ENCODE measurements around the gene DISP3. TPM values are rescaled to one million over a fixed set of nuclear protein-coding genes. Genes with fewer than 3 reads are reported as not detected.

Gene DISP3
- total RNA-seq, 2 experiments from 2014 or later: 0.38 to 0.57 TPM

DNA sequence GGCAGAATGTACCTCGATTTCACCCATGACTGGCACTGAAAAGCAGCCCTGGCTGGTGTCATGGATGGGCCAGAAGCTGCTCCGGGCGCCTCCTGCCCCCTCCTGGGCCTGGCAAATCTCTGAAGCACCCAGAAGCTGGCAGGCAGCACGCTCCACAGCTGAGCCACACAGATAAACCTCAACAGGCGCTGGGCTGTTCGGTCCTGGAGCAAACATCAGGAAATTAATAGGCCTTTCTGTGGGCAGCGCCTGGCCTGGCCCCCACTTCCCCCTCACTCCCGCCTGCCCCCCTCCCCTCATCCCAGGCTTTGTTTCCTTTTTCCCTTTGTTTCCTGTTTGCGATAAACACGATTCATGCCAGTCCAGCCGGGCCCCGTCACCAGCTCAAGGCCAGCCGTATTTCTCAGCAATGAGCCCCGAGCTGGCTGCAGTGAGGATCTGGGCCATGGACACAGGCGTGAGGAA is 20.1 kb upstream of the DISP3 start:
- CTCF ChIA-PET: no interaction called here
- POLR2A ChIA-PET: no interaction called here

DNA sequence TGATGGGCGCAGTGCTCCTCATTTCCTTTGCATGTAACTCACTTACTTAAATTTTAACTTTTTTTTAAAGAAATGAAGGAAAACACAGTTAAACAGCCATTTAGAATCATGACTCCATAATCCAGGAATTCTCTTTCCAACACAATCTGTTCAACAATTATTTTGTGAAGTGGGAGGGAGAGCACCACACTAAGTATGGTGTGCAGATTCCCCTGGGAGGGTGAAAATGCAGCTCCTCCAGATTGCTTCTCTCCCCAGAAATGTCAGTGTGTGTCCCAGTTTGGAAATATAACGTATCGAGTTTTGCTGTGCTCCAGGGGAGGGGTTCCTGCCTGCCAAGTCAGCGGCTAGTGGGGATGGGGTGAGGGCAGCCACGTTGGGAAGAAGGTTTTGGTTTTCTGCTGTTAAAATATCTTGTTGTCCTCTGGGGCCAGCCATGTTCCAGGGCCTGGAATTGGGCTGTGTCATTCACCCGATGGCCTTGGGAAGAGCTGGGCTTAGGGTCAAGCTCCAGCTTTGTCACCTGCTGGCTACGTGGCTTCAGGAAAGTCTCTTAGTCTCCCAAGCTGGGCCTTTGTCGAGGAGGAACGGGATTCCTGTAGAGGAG is 17.3 kb upstream of the DISP3 start:
- POLR2A ChIA-PET: no interaction called here
- CTCF ChIA-PET: interaction anchor here (0.6 kb wide), 1 partner anchor 171 kb away, joined by 3 read pairs; no protein-coding TSS in a partner anchor

DNA sequence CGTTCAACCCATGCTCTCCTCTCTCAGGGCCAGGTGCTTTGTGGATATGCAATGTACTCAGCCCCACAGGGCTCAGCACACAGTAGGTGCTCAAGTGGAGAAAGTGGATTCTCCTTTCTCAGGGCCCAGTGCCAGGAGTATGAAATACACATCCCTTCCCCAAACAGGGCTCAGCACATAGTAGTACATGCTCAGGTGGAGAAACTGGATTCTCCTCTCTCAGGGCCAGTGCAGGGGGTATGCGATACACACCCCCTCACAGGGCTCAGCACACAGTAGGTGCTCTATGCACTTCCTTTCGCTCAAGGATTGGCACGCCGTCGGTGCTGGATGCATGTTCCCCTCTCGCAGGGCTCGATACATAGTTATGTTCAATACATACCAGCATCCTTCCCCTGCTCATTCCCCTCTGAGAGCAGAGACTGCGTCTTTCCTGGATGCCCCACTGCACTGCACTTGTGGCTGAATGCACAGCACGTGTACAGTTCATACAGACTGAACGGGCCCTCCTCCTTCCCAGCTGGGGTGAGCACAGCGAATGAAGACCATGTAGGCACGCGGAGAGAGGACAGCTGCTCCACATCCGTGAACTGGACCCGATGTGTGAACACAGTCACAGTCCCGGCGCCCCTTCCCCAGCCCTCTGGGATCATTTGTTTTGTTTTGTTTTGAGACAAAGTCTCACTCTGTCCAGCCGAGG is 16.6 kb upstream of the DISP3 start:
- ChIA-PET POLR2A (no interaction called here), CTCF (no interaction called here)

DNA sequence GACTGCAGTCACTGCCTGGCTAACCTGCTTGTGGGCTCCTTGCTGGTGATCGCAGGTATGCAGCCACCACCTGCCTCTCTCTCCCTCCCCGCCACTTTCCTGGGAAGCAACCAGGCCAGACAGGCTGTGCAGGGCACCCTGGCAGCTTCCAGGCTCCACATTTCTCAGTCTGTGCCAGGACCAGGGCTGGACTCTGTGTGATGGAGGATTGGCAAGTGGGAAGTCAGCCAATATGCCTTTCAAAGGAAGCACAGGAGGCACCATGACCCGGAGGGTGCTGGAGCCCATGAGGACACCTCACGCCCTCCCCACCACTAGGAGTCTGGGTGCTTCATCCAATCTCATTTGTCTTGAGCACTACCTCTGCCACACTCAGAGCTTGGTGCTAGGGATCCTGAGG is 15.8 kb upstream of the DISP3 start:
- ChIA-PET POLR2A (no interaction called here), CTCF (no interaction called here)

DNA sequence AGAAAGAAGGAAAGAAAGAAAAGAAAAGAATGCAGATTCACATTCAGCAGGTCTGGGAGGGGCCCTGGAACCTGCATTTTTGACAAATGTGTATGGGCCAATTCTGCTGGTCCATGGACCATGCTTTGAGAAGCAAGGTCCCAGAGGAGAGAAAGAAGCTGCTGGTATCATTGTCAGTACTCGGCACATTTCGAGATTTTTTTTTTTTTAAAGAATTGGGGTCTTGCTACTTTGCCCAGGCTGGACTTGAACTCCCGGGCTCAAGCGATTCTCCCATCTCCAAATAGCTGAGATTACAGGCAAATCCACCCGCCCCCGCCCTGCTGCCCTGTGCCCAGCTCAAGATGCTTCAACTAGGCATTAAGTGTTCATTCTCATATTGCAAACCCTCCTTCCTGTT is 13.6 kb upstream of the DISP3 start:
- POLR2A ChIA-PET: no interaction called here
- CTCF ChIA-PET: no interaction called here

DNA sequence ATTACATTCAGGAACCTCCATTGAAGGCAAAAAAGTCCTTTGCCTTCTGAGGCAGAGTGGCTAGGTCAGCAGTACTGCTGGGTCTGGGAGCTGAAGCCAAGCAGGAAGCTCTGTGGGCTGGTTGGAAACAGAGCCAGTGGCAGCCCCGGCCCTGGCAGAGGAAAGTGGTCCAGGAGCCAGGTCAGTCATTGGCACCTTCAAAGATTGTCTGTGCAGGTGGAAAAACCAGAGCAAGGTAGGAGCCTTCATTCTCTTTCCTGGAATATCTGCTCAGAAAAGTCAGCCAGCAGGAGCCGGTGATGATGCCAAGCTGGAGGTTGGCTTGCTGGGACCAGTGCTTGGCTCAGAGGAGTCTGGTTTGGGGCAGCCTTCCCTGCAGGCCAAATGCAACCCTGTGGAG is 12.5 kb upstream of the DISP3 start:
- ChIA-PET POLR2A (no interaction called here), CTCF (no interaction called here)

DNA sequence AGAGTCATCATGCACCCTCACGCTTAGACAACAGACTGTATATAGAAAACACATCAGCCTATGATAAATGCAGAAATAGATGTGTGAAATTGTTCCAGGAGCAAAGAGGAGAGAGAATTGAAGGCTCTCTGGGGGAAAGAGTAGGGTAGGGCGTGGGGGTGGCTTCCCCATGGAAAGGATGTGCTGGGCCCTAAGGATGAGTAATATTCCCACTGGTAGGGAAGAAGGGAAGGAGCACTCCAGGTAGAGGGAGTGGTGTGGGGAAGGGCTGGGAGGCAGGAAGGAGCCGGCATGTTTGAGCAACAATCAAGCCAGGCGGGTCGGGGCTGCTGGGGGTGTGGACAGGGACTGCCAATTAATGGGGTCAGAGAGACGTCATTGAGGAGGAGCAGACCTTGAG is 10.1 kb upstream of the DISP3 start:
- ChIA-PET CTCF (no interaction called here), POLR2A (no interaction called here)

DNA sequence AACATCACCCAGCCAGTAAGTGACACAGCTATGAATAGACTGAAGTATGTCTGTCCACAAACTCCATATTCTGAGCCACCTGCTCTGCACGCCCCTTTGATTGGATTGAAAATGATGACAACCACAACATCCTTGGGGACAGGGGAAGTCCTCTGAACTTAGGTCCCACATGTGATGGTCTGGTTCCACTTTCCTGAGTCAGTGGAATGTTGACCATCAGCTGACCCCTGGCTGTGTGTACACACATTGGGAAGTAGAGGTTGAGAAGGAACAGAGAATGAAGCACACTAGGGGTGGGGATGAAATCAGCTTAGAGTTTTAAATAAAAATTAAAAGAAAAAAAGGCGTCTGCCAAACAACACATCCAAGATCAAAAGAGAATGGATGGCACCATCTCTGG is 8.0 kb upstream of the DISP3 start:
- CTCF ChIA-PET: no interaction called here
- POLR2A ChIA-PET: no interaction called here

DNA sequence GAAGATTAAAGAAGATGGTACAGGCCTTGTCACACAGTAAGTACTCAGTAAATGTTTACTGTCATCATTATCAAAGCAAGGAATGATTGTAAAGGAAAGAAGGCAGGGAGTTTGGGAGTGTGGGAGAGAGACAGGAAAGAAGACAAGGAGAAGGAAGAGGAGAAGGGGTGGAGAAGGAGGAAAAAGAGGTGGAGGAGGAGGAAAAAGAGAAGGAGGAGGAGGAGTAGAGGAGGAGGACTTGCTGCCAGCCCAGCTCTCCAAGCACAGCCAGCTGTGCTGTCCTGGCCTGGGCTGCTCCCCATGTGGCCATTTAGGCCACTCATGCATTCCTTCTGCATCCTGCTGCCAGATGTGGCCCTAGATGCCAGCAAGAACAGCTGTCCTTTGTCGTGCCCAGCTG is 7.5 kb upstream of the DISP3 start:
- ChIA-PET CTCF (no interaction called here), POLR2A (no interaction called here)

DNA sequence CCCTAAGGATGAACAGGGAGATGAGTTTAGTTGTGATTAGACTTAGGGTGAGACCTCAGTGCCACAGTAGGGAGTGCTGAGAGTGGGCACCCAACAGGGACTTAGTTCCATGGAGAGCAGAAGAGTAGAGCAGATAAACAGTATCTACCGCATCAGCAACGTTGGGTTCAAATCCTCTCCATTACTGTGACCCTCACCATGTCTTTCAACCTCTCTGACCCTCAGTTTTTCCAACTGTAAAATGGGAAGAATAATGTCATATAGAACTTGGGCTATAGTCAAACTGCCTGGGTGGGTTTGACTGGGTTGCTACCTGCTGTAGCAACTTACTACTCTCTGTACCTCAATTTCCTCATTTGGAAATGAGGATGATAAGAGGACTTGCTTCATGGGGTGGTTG is 6.7 kb upstream of the DISP3 start:
- ChIA-PET CTCF (no interaction called here), POLR2A (no interaction called here)

DNA sequence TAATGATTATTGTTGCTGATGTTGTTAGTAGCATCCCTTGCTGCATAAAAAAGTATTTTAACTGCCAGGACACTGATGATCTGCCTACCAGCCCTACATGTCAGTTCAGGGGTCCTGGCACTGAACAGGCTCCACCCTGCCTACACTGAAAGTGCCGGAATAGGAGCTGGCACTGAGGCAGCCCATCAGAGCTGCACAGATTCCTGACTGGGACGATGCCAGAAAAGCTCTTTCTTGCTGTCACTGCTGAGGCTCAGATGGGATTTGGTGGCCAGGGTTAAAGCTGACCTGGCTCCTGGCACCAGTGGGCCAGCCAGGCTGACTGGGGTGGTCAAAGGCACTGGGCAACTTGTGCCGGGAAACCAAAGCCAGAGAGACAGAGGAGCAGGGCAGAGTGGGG is 6.2 kb upstream of the DISP3 start:
- ChIA-PET POLR2A (no interaction called here), CTCF (no interaction called here)

DNA sequence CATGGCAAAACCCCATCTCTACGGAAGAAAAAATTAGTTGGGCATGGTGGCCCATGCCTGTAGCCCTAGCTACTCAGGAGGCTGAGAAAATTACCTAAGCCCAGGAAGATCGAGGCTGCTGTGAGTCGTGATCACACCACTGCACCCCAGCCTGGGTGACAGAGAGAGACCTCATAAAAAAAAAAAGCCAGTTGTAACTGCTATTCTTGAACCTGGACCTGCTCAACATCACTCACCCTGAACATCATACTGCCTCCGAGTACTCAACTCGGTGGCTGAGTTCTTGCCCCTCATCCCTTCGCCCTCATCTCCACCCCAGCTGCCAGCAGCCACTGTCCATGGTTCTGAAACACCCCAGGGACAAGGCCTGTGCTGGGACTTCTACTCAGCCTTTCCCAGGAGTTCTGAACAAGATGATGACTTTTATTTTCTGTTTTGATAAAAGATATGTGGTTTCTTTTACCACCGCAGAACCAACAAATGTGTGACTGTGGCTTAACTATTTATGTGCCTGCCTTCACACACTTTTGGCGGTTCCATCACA is 5.4 kb upstream of the DISP3 start:
- POLR2A ChIA-PET: no interaction called here

DNA sequence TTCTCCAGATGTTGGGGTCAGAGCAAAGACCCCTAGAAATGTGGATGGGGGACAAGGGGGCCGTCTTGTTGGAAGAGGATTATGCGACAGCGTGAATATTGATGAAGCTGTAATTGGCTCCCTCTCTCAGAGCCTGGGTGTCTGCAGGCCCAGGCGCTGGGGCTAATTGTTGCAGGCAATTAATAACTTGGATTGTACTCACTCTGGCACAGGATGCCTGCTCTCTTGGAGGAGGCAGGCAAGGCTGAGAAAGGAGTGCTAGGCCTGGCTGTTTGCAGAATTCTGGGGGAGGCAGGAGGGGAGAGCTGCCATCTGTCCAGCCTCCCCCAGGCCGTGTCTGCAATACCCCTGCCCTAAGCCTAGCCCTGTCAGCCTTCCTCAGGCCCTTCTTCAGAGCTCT is 4.1 kb upstream of the DISP3 start:
- POLR2A ChIA-PET: no interaction called here
- CTCF ChIA-PET: no interaction called here

More for the DNA sequence above, 5.4 kb upstream of the DISP3 start:
- CTCF ChIA-PET: no interaction called here

DNA sequence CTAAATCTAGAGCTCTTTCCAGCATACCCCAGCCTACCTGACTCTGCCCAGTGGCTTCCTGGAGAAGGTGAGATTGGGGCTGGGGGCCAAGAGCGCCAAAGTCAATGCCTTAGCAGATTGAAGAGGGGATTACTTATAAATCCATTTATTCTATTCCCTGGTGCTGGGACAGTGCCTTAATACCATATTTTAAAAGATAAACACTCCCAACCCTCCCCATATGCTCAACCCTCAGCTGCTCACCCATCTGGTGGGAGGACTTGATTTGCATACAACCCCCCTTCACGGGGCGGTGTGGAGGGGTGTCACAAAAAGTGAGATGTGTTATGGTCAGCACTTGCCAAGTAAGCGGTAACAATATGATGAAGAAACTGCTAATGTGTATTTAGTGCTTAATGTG is 3.2 kb upstream of the DISP3 start:
- CTCF ChIA-PET: no interaction called here
- POLR2A ChIA-PET: no interaction called here

DNA sequence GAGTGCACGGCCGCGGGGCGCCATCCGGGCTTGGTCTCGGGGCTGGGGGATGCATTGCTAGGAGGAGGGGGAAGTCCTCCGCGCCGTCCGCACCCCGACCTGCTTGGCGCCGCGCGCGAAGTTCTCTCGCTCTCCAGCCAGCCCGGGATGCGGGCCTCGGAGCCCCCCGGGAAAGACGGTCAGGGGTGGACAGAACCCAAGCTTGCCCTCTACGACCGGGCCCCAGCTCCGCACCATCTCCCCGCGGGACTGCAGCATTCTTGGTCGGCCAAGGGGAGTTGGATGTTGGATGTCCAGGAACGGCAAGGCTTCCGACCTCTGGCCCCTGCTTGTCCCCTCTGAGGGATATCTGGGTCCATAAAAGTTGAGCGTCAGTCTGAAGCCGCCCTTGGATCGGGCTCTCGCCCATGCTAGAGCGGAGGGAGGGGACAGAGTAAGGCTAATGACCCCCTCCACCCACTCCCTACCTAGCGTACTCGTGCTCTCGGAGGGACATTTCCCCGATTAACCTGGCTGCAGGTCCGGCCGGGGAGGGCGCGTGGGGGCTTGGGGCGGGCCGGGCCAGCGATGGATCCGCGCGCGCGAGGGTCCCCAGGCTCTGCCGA is 522 bp downstream of the DISP3 start:
- CTCF ChIA-PET: no interaction called here
- POLR2A ChIA-PET: interaction anchor here (1.1 kb wide), 1 partner anchor 428 kb away, joined by 3 read pairs; no protein-coding TSS in a partner anchor

DNA sequence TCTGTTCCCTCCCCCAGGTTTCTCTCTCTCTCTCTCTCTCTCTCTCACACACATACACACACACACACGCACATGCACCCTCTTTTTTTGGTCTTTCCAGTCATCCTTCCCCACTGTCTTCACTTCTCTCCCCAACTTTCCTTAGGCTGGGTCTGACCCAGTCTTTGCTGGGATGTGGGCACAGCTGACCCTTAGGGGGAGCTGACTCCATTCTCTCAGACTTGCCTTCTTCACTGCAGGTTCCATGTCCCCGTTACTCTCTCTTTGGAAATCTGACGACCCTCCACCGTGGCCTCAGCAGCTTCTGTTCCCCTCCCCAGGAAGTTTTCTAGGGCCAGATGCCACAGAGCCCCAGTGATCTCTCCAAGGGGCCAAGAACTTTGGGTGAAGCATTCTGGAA is 2.1 kb downstream of the DISP3 start:
- POLR2A ChIA-PET: no interaction called here
- CTCF ChIA-PET: no interaction called here

DNA sequence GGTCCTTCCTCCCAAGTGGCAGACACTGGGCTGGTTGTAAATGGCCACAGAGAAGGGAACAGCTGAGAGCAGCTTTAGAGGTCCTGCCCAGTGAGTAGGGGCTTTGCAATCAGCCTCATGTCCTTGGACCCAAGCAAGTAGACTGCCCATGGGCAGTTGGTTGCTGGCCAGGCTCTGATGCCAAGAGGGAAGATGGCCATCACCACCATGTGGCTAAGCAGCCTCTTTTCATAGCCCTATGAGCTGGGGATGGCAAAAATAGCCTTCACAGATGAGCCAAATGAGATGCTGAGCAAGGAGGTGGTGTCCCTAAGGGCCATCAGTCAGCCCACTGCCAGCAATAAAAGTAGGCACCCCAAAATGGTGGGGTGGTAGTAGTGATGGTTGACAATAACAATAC is 3.2 kb downstream of the DISP3 start:
- ChIA-PET CTCF (no interaction called here), POLR2A (no interaction called here)

DNA sequence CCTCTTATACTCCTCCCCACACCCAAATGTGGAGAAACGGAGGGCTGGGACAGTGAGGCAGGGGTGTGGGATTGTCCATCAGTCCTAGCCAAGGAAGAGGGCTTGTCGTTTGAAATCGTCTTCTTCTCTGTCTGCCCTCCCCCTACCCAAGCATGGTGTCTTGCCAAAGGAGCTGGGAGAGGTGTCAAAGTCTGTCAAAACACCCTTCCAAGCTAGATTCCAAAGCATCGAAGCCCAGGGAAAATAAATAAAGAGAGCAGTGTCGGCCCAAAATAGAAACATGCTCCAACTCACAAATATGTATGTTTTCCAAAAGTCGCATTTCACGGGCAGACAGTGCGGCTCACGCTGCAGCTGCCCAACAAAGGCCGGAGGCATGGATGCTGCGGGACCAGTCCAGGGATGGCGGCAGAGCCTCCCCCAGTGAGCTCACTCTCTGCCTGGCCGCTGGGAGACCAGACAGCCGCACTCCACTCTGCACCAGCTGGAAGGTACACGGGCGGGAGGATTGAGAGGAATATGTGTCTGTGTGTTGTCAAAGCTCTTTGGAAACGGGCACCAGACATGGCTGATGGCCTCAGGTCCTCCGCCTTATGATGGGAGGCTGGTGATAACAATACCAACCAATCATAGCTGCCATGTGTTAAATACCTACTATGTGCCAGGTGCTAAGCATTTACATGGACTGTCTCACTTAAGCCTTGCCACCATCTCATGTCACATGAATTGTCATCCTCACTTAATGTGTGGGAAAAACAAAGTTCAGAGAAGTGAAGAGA is 3.9 kb downstream of the DISP3 start:
- CTCF ChIA-PET: no interaction called here
- POLR2A ChIA-PET: no interaction called here

DNA sequence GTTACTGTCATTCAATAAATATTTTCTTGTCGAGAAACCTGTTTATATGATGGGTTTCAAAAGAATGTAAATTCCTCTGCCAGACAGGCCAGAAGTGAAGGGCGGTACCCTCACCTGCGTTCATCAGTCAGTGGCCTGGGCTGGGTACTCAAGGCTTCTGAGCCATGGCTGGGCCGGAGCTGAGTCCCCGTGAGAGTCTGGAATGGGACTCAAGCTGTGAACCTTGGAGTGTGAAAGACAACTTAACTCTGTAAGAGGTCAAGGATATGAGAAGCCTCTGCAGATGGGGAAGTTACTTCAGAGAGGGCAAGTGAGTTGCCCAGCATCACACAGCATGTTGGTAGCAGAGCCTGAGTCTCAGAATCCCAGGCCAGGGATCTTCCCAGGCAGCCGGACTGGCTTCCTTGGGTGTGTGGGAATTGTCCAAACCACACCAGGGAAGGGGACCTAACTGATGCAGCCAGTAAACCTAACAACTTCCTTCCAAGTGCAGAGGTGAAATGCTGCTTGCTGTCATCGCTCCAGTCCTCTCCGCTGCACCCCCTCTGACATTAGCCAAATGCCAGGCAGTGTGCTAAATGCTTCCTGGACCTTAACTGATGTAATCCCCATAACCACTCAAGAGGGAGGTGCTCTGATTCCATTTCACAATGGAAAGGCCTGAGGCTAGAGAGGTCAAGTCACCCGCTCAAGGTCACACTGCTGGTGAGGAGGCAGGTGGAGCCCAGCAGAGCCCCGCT is 4.8 kb downstream of the DISP3 start:
- ChIA-PET POLR2A (no interaction called here), CTCF (no interaction called here)

DNA sequence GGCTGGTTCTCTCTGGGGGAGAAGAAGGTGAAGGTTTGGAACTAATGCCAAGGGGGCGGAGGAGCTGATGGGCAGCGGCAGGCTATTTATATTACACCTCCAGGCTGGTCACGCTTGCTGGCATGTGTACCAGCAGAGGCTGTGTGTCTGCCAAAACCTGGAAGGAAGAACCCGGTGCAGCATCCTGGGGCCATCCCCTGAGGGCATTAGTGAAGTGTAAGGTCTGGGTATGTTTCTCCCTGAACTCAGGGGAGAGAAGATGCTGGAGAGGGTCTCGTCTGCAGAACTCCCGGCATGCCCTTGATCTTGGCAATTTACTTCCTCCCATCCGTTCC is 5.3 kb downstream of the DISP3 start:
- ChIA-PET POLR2A (no interaction called here), CTCF (no interaction called here)

All from activated CD8-positive, alpha-beta memory T cell treated with anti-CD3 and anti-CD28 coated beads for 36 hours (primary cell).